Smooth muscle cell (in vitro differentiated cells): ENCODE measurements around the gene ZNF710. TPM values are rescaled to one million over a fixed set of nuclear protein-coding genes. Genes with fewer than 3 reads are reported as not detected.

Experiments
- DNase-seq: peaks from one replicate; lab custom pipeline; 2025; ENCODE audit not compliant: unreplicated experiment; lab: John Stamatoyannopoulos, UW
- H2AFZ ChIP-seq: fragments of 200-600 bp; sonication (generic); 2 replicates; pipeline ENCODE4 v1.6.0; 2016; ENCODE audit warnings: antibody characterized with exemption, low read depth, mild to moderate bottlenecking
- H3F3A ChIP-seq: fragments of 200-600 bp; sonication (generic); 2 replicates; pipeline ENCODE4 v1.6.0; 2017; ENCODE audit warnings: antibody characterized with exemption, low read depth
- H3K27ac ChIP-seq: fragments of 200-600 bp; sonication (generic); 2 replicates; pipeline ENCODE4 v1.5.1; 2016; ENCODE audit warnings: low read depth, mild to moderate bottlenecking
- H3K27me3 ChIP-seq: fragments of 200-600 bp; sonication (generic); 2 replicates; pipeline ENCODE4 v1.6.1; 2016; ENCODE audit warnings: low read depth, mild to moderate bottlenecking
- H3K36me3 ChIP-seq: fragments of 200-600 bp; sonication (generic); 2 replicates; pipeline ENCODE4 v1.5.1; 2016; ENCODE audit warnings: low read depth
- H3K4me1 ChIP-seq: fragments of 200-600 bp; sonication (generic); 2 replicates; pipeline ENCODE4 v1.5.1; 2016; ENCODE audit warnings: low read depth
- H3K4me2 ChIP-seq: fragments of 200-600 bp; sonication (generic); 2 replicates; pipeline ENCODE4 v1.6.0; 2016; ENCODE audit warnings: mild to moderate bottlenecking
- H3K4me3 ChIP-seq: fragments of 200-600 bp; sonication (generic); 2 replicates; pipeline ENCODE4 v1.5.1; 2016; ENCODE audit warnings: mild to moderate bottlenecking
- H3K79me2 ChIP-seq: fragments of 200-600 bp; sonication (generic); 2 replicates; pipeline ENCODE4 v1.6.0; 2016; ENCODE audit warnings: low read depth, mild to moderate bottlenecking
- H3K9ac ChIP-seq: fragments of 200-600 bp; sonication (generic); 2 replicates; pipeline ENCODE4 v1.6.0; 2016; ENCODE audit warnings: low read depth
- H3K9me3 ChIP-seq: fragments of 200-600 bp; sonication (generic); replicated peaks from 2 replicates; pipeline ENCODE4 v1.5.1; 2016; ENCODE audit warnings: low read depth
- H4K20me1 ChIP-seq: fragments of 200-600 bp; sonication (generic); 2 replicates; pipeline ENCODE4 v1.6.0; 2016; ENCODE audit warnings: low read depth
- WGBS: methylation state at CpG from one replicate; pipeline ENCODE4 v1.1.7; 2016; ENCODE audit warnings: low lambda C conversion rate; 5-methylcytosine and 5-hydroxymethylcytosine counted together
- polyA plus RNA-seq: library from polyadenylated mRNA; unstranded; fragments of >200 nt; fragmentation: Nextera tagmentation; extraction: Ambion mirVana; gene quantifications from 2 replicates; pipeline ENCODE4 v1.2.1, GENCODE V29; 2016
- total RNA-seq: library from RNA; depleted of rRNA; stranded (reverse); fragments of >200 nt; gene quantifications from 2 replicates; pipeline ENCODE4 v1.2.3, GENCODE V29; 2014
- TF ChIP-seq, protein P1 (sequence below): fragments of 200-600 bp; sonication (generic); IDR thresholded peaks from 2 replicates; pipeline ENCODE4 v1.5.1; 2017; ENCODE audit warnings: borderline replicate concordance, mild to moderate bottlenecking, antibody characterized with exemption; ENCODE audit not compliant: insufficient read depth, poor library complexity, severe bottlenecking

ZNF710 gene
- total and polyA plus RNA-seq, 2 experiments from 2014 or later, result 8.6 to 10.4 TPM

DNA sequence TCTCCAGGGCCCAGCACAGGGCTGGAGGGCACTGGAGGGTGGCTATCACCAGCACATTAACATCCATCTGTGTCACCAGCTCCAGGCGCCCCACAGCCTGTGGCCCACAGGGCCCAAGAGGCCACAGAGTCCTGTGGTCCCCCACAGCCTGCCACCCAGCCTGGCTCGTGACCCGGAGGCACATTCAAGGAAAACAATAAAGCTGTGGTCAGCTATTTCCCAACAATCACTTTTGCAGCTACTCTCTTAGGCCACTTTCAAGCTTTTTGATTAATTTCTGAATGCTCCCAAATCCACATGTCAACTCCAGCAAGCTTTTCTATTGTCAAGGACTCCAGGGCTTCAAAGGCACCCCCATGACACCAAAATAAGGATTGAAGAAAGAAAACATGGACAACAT, 84.4 kb downstream of the ZNF710 start:
- TF ChIP-seq, protein P1, sequence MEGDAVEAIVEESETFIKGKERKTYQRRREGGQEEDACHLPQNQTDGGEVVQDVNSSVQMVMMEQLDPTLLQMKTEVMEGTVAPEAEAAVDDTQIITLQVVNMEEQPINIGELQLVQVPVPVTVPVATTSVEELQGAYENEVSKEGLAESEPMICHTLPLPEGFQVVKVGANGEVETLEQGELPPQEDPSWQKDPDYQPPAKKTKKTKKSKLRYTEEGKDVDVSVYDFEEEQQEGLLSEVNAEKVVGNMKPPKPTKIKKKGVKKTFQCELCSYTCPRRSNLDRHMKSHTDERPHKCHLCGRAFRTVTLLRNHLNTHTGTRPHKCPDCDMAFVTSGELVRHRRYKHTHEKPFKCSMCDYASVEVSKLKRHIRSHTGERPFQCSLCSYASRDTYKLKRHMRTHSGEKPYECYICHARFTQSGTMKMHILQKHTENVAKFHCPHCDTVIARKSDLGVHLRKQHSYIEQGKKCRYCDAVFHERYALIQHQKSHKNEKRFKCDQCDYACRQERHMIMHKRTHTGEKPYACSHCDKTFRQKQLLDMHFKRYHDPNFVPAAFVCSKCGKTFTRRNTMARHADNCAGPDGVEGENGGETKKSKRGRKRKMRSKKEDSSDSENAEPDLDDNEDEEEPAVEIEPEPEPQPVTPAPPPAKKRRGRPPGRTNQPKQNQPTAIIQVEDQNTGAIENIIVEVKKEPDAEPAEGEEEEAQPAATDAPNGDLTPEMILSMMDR, result no peak
- no peak overlapping the region for H2AFZ ChIP-seq
- WGBS, result 98% methylated on average over 3 of the region's 3 CpGs
- no peaks in the 10 kb centered on the region for H3K79me2 ChIP-seq
- no peak overlapping the region for H3K9ac ChIP-seq
- H3K27me3 ChIP-seq, result no peaks in the 10 kb centered on the region
- DNase-seq, result no peak
- no peak overlapping the region for H3K27ac ChIP-seq
- H4K20me1 ChIP-seq, result peaks cover 34% of the 10 kb centered on the region
- H3K4me1 ChIP-seq, result no peaks in the 10 kb centered on the region
- H3F3A ChIP-seq, result no peaks in the 10 kb centered on the region
- no peak overlapping the region for H3K4me2 ChIP-seq
- H3K9me3 ChIP-seq, result no peaks in the 10 kb centered on the region
- H3K36me3 ChIP-seq, result peaks cover 3% of the 10 kb centered on the region
- no peak overlapping the region for H3K4me3 ChIP-seq

DNA sequence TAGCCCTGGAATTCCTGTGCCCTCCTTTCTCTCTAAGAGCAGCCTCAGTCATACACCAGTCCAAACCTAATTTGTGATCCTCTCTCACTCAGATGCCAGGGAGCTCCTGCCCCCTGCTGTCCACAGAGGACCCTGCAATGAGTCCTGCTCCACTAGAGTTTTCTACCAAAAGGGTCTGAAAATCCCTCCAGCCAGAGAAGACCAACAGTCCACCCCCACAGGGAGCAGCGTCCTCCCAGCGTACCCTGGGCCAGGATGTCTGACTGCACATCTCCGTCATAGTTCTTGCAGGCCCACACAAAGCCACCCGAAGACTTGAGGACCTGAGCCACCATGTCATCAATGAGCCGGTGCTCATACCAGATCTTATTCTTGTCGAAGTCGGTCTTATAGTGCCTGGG, 85.7 kb downstream of the ZNF710 start:
- 91% methylated on average over 7 of the region's 7 CpGs for WGBS
- Histone ChIP-seq H3K36me3 (peaks cover 3% of the 10 kb centered on the region), H3K4me3 (no peak overlapping the region), H3K9me3 (no peaks in the 10 kb centered on the region), H3F3A (no peaks in the 10 kb centered on the region), H3K27me3 (no peaks in the 10 kb centered on the region), H3K9ac (no peak overlapping the region), H3K4me2 (no peak overlapping the region), H2AFZ (no peak overlapping the region), H3K4me1 (no peaks in the 10 kb centered on the region), H3K79me2 (peaks cover 4% of the 10 kb centered on the region), H3K27ac (no peak overlapping the region), H4K20me1 (peaks cover 47% of the 10 kb centered on the region)
- DNase-seq, result no peak
- TF ChIP-seq, protein P1, result peak; percentile 58

DNA sequence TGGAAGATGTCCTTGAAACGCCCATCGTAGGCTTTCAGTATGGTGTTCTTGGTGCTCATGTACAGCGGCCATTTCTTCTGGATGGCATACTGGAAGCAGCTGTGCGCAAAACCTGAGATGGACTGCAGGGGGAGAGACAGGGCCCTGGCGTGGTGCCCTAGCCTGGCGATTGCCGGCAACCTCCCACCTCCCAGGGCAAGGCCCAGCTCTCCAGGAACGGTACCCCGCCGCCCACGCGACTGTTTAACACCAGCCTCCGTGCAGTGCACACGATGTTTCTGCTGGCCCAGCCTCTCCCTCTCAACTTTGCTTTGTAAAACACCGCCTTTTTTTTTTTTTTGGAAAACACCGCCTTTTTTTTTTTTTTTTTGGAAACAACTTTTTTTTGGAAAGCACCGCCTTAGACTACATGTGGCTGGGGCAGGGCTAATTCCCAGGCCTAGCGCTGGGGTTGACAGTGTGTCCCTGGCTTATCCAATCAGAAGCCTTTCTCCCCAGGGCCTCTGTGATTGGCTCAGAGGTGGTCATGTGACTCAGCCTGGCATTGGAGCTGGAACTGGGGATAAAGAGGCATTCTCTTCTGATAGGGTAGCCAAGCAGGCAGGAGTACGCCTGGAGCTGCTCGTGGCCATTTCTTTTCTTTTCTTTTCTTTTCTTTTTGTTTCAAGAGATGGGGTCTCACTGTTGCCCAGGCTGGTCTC, 86.5 kb downstream of the ZNF710 start:
- DNase-seq, result no peak
- 91% methylated on average over 20 of the region's 20 CpGs for WGBS

More for the DNA sequence above, 86.5 kb downstream of the ZNF710 start:
- Histone ChIP-seq H4K20me1 (peaks cover 53% of the 10 kb centered on the region), H3K79me2 (peaks cover 10% of the 10 kb centered on the region), H3K9me3 (no peaks in the 10 kb centered on the region), H3K27me3 (no peaks in the 10 kb centered on the region), H3F3A (no peaks in the 10 kb centered on the region), H3K4me2 (no peak overlapping the region), H3K4me3 (no peak overlapping the region), H3K36me3 (peaks cover 2% of the 10 kb centered on the region), H3K27ac (no peak overlapping the region), H3K9ac (no peak overlapping the region), H2AFZ (no peak overlapping the region), H3K4me1 (no peaks in the 10 kb centered on the region)
- TF ChIP-seq, protein P1, result no peak
